HG03066 (cell line): ENCODE measurements around the gene SLC45A3.

Source experiments
- ATAC-seq: cut with Tn5 transposase; IDR thresholded peaks from one replicate; pipeline ENCODE4 v1.9.1; 2021; ENCODE audit warnings: low read depth; ENCODE audit not compliant: unreplicated experiment

Gene SLC45A3

GRCh38 chr1:205613854-205614412, 66.4 kb downstream of the SLC45A3 start:
- ATAC-seq: no peak

DNA sequence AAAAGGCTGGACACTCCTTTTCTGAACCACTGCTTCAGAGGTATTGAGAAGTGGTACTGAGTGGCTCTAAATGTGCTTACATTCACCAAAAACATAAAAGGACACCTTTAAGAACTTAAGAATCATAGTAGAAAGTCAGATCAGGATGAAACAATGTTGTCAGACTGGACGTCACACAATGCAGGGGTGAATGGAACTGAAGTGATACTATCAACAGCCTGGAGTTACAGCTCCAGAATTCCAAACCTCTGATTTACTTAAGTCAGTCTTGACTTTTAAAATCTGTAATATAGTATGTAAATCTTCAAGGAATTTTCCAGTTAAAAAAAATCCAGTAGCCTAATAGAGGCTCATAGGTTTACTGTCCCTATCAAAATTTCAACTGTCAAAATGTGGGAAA, 67.8 kb downstream of the SLC45A3 start:
- ATAC-seq: no peak

GRCh38 chr1:205612104-205612503, 68.2 kb downstream of the SLC45A3 start:
- no peak for ATAC-seq

DNA sequence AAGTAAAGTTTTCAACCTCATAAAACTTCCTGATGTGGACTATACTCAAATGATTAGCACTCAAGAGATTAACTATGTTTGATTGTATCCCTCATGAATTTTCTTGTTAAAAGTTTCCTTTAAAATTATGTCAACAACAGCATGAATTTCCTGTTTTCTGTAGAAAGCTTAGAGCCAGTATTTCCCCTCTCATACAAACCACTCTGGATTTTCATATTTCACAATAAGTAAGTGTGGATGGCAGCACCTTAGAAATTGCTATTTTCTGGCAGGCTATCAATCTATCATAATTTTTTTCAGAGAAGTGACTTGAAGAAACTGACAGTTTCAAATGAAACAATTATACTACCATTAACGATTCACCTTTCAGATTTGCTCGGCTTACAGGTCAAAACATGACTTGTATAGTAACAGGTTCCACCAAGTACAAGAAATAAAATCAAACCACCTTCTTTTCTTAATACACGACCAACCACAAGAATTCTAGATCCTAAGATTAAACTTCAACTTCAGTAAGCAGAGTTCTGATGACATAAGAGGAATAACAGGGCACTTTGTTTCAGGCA, 69.3 kb downstream of the SLC45A3 start:
- no peak for ATAC-seq

- no peak for ATAC-seq
Measured at GRCh38 chr1:205610036-205610435, 70.3 kb downstream of the SLC45A3 start.
